Kidney (tissue), 22 donors: ENCODE data around the gene TELO2. TPM values are rescaled to one million over a fixed set of nuclear protein-coding genes. Genes with fewer than 3 reads are reported as not detected.

Experiments
- DNase-seq, 5 donors: peaks; one replicate each; pipeline ENCODE4 v3.0.0-alpha.2; 2013 to 2020
- FAIRE-seq: peaks from 2 replicates; lab custom pipeline; 2012; peaks lifted over from hg19 to GRCh38; lab: Jason Lieb, UNC
- H3K27ac ChIP-seq, 2 donors: one replicate each; pipeline ENCODE4 v1.7.0; 2013; ENCODE audit warnings: low read depth in 2 of 2, low read length in 2 of 2, inconsistent platforms in 1 of 2
- H3K27me3 ChIP-seq: one replicate; pipeline ENCODE4 v1.7.1; 2013; ENCODE audit warnings: low read length, inconsistent platforms; ENCODE audit not compliant: control insufficient read depth, insufficient read depth
- H3K36me3 ChIP-seq, 3 donors: one replicate each; pipeline versions ENCODE4 v1.7.0 to v1.7.1; 2013; ENCODE audit warnings: low read length in 3 of 3, control low read depth in 1 of 3, inconsistent platforms in 1 of 3; ENCODE audit not compliant: insufficient read depth in 3 of 3, control insufficient read depth in 2 of 3
- H3K4me1 ChIP-seq, 3 donors: one replicate each; pipeline versions ENCODE4 v1.7.0 to v1.7.1; 2013; ENCODE audit warnings: low read length in 3 of 3, inconsistent platforms in 1 of 3, low read depth in 1 of 3; ENCODE audit not compliant: control insufficient read depth in 2 of 3, insufficient read depth in 2 of 3
- H3K4me3 ChIP-seq, 3 donors: one replicate each; pipeline versions ENCODE4 v1.7.0 to v1.8.1; 2013; ENCODE audit warnings: low read length in 3 of 3, control low read depth in 1 of 3, inconsistent platforms in 1 of 3
- H3K9ac ChIP-seq, 3 donors: one replicate each; pipeline versions ENCODE4 v1.7.0 to v1.7.1; 2013; ENCODE audit warnings: low read length in 3 of 3, control low read depth in 1 of 3, inconsistent platforms in 1 of 3
- H3K9me3 ChIP-seq, 3 donors: one replicate each; pipeline versions ENCODE4 v1.7.0 to v1.7.1; 2013; ENCODE audit warnings: low read length in 3 of 3, control low read depth in 1 of 3, inconsistent platforms in 1 of 3; ENCODE audit not compliant: control insufficient read depth in 2 of 3, insufficient read depth in 1 of 3
- intact Hi-C: fragments of 100-400 bp; cut with DNase I; formaldehyde crosslinking; loops from one replicate; pipeline ENCODE4 v1.11.1; 2022
- long read RNA-seq, 10 donors: library from polyadenylated mRNA in 1 of 10; unstranded in 1 of 10; transcript quantifications; one replicate each; pipeline ENCODE4 v2.0.0 and lab custom pipeline, GENCODE V29; 2021 to 2026
- polyA plus RNA-seq: library from polyadenylated mRNA; stranded (reverse); fragments of 350-450 nt; fragmentation: Illumina TruSeq; extraction: RNeasy Lipid Tissue Mini Kit (QIAGEN cat#74804); gene quantifications from one replicate; pipeline ENCODE4 v1.2.3, GENCODE V29; 2014; ENCODE audit warnings: low read depth, low replicate concordance; ENCODE audit not compliant: insufficient read depth
- total RNA-seq: library from RNA; stranded (reverse); fragmentation: NEBNext Ultra II Directional; extraction: Animal tissue kit (Norgen Biotek cat#: 25700); gene quantifications from one replicate; pipeline ENCODE4 v1.2.1, GENCODE V29; 2021
- TF ChIP-seq, protein P1 (sequence below): IDR thresholded peaks from 3 replicates; pipeline ENCODE4 v1.5.1; 2012; ENCODE audit warnings: mild to moderate bottlenecking, moderate library complexity, borderline replicate concordance; ENCODE audit not compliant: insufficient read depth; ENCODE audit errors: extremely low read depth
- donor health status: control.
- donor health status: control.
- donor health status: control.
- donor health status: control.
- donor health status: control.
- donor health status: DM: yes; HTN: yes; CAD: no.
- donor health status: Normal renal cell carcinoma (clear cell type).

TELO2 gene
- total RNA-seq = 37.4 TPM
- 27.7 TPM for polyA plus RNA-seq
- long read RNA-seq, donor 1, partial matches to known transcripts = 40 of 43 reads
- long read RNA-seq, donor 1, other reads (novel, unspliced or antisense) = 0 of 43 reads
- long read RNA-seq, donor 2, partial matches to known transcripts = 61 of 64 reads
- long read RNA-seq, donor 2, other reads (novel, unspliced or antisense) = 0 of 64 reads
- long read RNA-seq, donor 3, partial matches to known transcripts = 0 of 1 reads
- long read RNA-seq, donor 3, other reads (novel, unspliced or antisense) = 0 of 1 reads
- long read RNA-seq, donor 4, partial matches to known transcripts = 7 of 13 reads
- long read RNA-seq, donor 4, other reads (novel, unspliced or antisense) = 0 of 13 reads
- long read RNA-seq, donor 5, partial matches to known transcripts = 0 of 1 reads
- long read RNA-seq, donor 5, other reads (novel, unspliced or antisense) = 0 of 1 reads
- long read RNA-seq, donor 6, partial matches to known transcripts = 23 of 23 reads
- long read RNA-seq, donor 6, other reads (novel, unspliced or antisense) = 0 of 23 reads
- long read RNA-seq, donor 7, transcript TELO2-201 (21 exons, 3,314 nt) = major isoform, 18 of 68 reads
- long read RNA-seq, donor 7, partial matches to known transcripts = 12 of 68 reads
- long read RNA-seq, donor 7, other reads (novel, unspliced or antisense) = 35 of 68 reads
- long read RNA-seq, donor 8, partial matches to known transcripts = 0 of 2 reads
- long read RNA-seq, donor 8, other reads (novel, unspliced or antisense) = 0 of 2 reads
- long read RNA-seq, donor 9, partial matches to known transcripts = 0 of 2 reads
- long read RNA-seq, donor 9, other reads (novel, unspliced or antisense) = 0 of 2 reads
- long read RNA-seq, donor 10, partial matches to known transcripts = 0 of 2 reads
- long read RNA-seq, donor 10, other reads (novel, unspliced or antisense) = 0 of 2 reads

DNA sequence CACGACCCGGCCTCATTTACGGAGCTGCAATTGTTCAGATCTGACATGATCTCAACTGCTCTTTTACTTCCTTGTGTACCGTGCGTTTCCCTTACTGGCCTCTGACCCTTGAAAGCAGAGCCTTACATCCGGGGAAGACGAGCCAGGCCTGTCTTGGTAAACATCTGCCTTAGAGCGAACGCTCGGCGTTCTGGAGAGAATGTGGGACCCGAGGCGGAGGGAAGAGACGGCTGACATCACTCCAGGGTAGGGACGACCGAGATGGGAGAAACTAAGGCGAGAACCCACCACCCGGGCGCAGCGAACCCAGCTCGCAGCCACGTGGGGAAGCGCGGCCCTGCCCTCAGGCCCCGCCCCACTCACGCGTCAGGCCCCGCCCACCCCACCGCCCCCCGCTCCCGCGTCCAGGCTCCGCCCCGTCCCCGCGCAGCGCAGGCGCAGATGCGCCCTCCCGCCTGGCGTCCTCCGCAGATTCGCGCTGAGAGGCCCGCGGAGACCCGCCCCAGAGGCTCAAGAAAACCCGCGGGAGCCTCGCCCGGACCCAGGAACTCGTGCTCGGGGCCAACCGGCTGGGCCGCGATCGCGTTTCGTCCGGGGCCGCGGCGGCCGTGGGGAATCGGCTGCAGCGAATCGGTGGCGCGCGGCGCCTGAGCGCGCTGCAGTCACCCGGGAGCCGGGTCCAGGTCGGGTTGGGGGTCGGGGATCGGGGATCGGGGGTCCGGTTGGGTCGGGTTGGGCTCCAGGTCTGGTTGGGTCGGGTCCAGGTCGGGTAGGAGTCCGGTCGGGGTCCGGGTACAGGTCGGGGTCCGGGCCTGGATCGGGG is at the start of gene TELO2:
TELO2 (plus strand) TSS at position 438 of the 823 bp plus-strand sequence. CDS start 922 bp downstream, outside the sequence.
- FAIRE-seq = no peak
- H3K9ac ChIP-seq = peak within 1 kb of the TSS; percentile 56 to 82 (median 77)
- intact Hi-C loops = no loop called here
- H3K36me3 ChIP-seq = no peaks in the 10 kb centered on the region
- TF ChIP-seq, protein P1, sequence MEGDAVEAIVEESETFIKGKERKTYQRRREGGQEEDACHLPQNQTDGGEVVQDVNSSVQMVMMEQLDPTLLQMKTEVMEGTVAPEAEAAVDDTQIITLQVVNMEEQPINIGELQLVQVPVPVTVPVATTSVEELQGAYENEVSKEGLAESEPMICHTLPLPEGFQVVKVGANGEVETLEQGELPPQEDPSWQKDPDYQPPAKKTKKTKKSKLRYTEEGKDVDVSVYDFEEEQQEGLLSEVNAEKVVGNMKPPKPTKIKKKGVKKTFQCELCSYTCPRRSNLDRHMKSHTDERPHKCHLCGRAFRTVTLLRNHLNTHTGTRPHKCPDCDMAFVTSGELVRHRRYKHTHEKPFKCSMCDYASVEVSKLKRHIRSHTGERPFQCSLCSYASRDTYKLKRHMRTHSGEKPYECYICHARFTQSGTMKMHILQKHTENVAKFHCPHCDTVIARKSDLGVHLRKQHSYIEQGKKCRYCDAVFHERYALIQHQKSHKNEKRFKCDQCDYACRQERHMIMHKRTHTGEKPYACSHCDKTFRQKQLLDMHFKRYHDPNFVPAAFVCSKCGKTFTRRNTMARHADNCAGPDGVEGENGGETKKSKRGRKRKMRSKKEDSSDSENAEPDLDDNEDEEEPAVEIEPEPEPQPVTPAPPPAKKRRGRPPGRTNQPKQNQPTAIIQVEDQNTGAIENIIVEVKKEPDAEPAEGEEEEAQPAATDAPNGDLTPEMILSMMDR = no peak
- peak within 1 kb of the TSS; percentile 75 to 88 for H3K27ac ChIP-seq
- peak within 1 kb of the TSS; percentile 69 to 81 (median 77) for H3K4me3 ChIP-seq
- no peaks in the 10 kb centered on the region for H3K9me3 ChIP-seq
- H3K4me1 ChIP-seq = peaks cover 0 to 18% (median 3%) of the 10 kb centered on the region in 3 donors
- H3K27me3 ChIP-seq = no peaks in the 10 kb centered on the region
- DNase-seq = peak; percentile 84 to 93 (median 88)

DNA sequence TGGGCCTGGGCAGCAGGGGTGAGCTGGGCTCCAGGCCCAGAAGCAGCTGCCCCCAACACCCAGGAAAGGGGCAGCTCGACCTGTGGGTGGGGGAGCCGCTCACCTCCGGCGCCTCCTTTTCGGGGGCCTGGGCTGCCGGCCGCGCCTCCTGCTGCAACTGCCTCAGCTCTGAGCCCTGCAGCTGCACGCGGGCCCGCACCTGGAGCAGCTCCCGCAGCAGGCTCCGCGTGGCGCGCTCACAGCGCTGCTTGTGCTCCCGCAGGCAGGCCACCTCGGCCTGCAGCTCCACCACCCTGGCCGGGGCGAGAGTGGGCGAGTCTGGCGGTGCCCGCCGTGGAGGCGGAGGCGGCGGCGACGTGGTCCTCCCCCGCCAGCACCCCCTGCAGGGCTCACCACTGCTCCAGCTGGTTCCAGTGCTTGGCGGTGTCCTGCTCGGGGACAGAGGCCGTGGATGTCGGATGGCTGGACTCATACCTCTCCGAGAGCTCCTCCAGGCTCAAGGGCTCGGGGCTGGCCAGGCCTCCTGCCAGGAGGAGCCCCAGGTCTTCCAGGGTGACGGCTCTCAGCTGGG is 49.7 kb upstream of the TELO2 start:
- Histone ChIP-seq H3K9ac (no peak overlapping the region), H3K27me3 (no peaks in the 10 kb centered on the region), H3K4me3 (no peak overlapping the region), H3K36me3 (peaks cover 0 to 5% (median 0%) of the 10 kb centered on the region in 3 donors), H3K27ac (no peak overlapping the region), H3K9me3 (no peaks in the 10 kb centered on the region), H3K4me1 (no peaks in the 10 kb centered on the region)
- DNase-seq (no peak), FAIRE-seq (no peak)
- TF ChIP-seq, protein P1 = no peak
- intact Hi-C loops = no loop called here

DNA sequence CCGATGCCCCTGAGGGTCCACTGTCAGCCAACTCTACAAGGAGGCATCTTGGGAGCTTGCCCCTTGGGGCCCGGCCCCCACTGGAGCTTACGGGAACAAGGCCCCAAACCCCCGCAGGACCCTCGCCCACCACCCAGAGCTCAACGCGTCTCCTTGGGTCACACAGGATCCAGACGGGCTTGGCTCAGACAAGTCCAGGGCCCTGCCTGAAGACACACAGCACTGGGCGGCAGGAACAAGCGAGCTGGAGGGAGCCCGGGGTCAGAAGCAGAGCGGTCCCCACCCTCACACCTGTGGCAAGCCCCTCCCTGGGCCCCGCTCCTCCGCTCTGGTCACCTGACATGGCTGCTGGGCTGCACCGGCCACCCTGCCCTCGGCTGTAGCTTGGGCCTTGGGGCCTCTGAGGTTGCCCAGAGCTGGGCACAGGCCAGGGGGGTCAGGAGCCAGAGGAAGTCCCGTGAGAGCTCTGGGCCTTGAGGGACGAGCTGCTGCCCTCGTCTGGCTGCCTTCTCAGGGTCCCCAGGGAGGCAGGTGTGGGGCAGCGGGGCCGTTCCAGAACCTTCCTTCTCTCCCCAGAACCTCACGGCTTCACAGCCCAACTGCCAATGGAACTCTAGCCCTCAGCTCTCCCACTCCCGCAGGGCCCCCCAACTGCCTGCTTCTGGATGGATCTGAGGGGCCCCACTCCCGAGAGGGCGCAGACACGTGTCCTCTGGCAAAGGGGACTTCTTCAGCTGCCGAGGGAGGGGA is 49.0 kb upstream of the TELO2 start, which contains the start of gene CCDC154:
CCDC154 (minus strand) TSS at position 577 of the 750 bp plus-strand sequence; CDS start at position 343, 234 bp downstream.
- Histone ChIP-seq H3K36me3 (peaks cover 0 to 5% (median 0%) of the 10 kb centered on the region in 3 donors), H3K27ac (no peak within 1 kb of the TSS), H3K4me1 (no peaks in the 10 kb centered on the region), H3K9ac (no peak within 1 kb of the TSS), H3K27me3 (no peaks in the 10 kb centered on the region), H3K9me3 (no peaks in the 10 kb centered on the region), H3K4me3 (no peak within 1 kb of the TSS)
- FAIRE-seq (no peak), DNase-seq (no peak)
- intact Hi-C loops = no loop called here
- TF ChIP-seq, protein P1 = no peak
